Keratinocyte (primary cell): ENCODE results near the gene ATRNL1.
"Not testable (repeated sequence)": the region's sequence is repeated elsewhere in the genome, so short reads cannot be mapped to it uniquely, and the experiment has no call there.

Source experiments
- EZH2 ChIP-seq: IDR thresholded peaks from one replicate; pipeline ENCODE4 v1.6.1; 2012; ENCODE audit warnings: inconsistent platforms, mild to moderate bottlenecking, low read length, moderate library complexity
- TF ChIP-seq, protein P1 (sequence below), 3 experiments: IDR thresholded peaks in 1 of 3; conservative IDR thresholded peaks in 1 of 3; optimal IDR thresholded peaks in 1 of 3; 2 replicates in 2 of 3; 3 replicates in 1 of 3; pipeline versions ENCODE3 to v1.5.1; 2011; ENCODE audit warnings: low read length in 3 of 3, mild to moderate bottlenecking in 3 of 3, moderate library complexity in 2 of 3, control low read depth in 1 of 3, inconsistent platforms in 1 of 3; ENCODE audit not compliant: insufficient read depth in 2 of 3; ENCODE audit errors: extremely low read depth in 1 of 3

DNA sequence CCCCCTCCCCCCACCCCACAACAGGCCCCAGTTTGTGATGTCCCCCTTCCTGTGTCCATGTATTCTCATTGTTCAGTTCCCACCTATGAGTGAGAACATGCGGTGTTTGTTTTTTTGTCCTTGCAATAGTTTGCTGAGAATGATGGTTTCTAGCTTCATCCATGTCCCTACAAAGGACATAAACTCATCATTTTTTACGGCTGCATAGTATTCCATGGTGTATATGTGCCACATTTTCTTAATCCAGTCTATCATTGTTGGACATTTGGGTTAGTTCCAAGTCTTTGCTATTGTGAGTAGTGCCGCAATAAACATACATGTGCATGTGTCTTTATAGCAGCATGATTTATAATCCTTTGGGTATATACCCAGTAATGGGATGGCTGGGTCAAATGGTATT, 312.7 kb downstream of the ATRNL1 start:
- TF ChIP-seq, protein P1, sequence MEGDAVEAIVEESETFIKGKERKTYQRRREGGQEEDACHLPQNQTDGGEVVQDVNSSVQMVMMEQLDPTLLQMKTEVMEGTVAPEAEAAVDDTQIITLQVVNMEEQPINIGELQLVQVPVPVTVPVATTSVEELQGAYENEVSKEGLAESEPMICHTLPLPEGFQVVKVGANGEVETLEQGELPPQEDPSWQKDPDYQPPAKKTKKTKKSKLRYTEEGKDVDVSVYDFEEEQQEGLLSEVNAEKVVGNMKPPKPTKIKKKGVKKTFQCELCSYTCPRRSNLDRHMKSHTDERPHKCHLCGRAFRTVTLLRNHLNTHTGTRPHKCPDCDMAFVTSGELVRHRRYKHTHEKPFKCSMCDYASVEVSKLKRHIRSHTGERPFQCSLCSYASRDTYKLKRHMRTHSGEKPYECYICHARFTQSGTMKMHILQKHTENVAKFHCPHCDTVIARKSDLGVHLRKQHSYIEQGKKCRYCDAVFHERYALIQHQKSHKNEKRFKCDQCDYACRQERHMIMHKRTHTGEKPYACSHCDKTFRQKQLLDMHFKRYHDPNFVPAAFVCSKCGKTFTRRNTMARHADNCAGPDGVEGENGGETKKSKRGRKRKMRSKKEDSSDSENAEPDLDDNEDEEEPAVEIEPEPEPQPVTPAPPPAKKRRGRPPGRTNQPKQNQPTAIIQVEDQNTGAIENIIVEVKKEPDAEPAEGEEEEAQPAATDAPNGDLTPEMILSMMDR (optimal IDR thresholded peaks at IDR 0.05 in 1 of 3, IDR thresholded peaks at IDR 0.05 in 1 of 3, conservative IDR thresholded peaks at IDR 0.05 in 1 of 3; ENCODE audit: extremely low read depth in 1 of 3, insufficient read depth in 2 of 3, low read length in 3 of 3) = not testable (repeated sequence)
- not testable (repeated sequence) for TF ChIP-seq EZH2
